SK-MEL-5 (cell line): ENCODE results near the gene PIP4K2A. TPM values are rescaled to one million over a fixed set of nuclear protein-coding genes. Genes with fewer than 3 reads are reported as not detected.
A peak's percentile ranks its signal among the peaks of the same experiment; 100 is the strongest.

Source experiments
- DNase-seq: peaks from one replicate; pipeline ENCODE4 v3.0.0-alpha.2; 2016; ENCODE audit warnings: low read depth, low spot score
- in situ Hi-C: cut with HindIII; loops from 2 replicates; pipeline ENCODE4 v1.10.0; 2016; ENCODE audit warnings: low sequenced_read_pairs, high pct_unique_total_duplicates, low pct_unique_long_range_greater_than_20kb
- total RNA-seq: library from RNA; depleted of rRNA; stranded (reverse); fragments of >200 nt; shearing (Covaris generic); gene quantifications from 2 replicates; pipeline ENCODE4 v1.2.3, GENCODE V29; 2014

Gene PIP4K2A
- total RNA-seq, 1 experiment from 2014 or later: 109 TPM

DNA sequence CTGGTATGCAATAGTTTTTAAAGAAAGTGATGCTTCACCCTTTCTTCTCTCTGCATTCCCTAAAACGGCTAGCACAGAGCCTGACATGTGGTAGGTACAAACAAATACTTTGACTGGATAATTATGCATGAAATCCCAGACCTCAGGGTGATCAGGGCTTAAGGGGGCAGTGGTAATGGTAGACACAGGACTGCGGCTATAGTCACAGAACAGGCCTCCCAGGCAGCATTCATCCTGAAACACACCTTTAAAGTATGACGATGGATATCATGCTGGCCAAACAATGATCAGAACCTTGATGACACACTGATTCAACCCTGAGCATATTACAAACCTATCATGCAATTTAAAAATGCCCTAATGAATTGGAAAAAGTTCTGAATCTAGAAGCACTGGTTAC is 110.8 kb downstream of the PIP4K2A start:
- in situ Hi-C loops: no loop called here
- DNase-seq: no peak

DNA sequence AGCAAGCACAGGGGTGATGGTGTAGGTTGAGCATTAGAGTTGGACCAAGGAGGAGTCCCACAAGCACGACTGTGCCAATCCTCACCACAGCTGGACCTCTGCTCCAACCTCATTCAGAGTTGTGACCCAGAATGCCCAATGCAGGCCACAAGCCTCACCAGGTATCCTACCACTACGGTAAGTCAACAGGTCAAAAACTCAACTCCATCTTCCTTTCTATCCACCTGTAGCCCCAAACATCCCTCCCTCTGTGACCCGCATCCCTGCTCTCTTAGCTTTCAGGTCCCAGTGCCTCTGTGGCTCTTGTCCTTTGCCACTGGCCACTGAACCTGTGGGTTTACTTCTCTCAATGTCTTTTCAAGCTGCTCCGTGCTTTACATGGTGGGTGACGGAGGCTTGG is 112.8 kb downstream of the PIP4K2A start:
- in situ Hi-C loops: no loop called here

GRCh38 chr10:22599636-22600228 is 114.6 kb downstream of the PIP4K2A start:
- in situ Hi-C loops: no loop called here
- no peak for DNase-seq

More for the DNA sequence above, 112.8 kb downstream of the PIP4K2A start:
- DNase-seq: no peak

DNA sequence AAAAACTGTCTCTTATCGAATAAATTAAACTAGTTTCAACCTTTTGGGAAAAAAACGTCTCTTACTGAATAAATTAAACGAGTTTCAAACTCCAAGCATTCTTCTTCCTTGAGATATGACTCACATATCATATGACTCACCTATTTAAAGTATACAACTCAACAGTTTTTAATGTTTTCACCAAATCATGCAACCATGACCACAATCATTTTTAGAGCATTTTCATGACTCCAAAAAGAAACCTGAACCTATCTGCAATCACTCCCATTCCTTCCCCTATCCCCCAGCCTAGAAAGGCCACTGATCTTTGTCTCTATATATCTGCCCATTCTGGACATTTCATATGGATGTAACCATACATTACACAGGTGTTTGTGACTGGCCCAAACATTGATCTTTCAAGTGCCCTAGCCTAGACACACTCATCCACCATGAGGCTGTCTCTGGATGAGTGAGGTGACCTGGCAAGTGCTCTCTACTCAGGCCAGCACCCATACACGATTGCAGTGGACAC is 115.3 kb downstream of the PIP4K2A start:
- no peak for DNase-seq
- in situ Hi-C loops: no loop called here

DNA sequence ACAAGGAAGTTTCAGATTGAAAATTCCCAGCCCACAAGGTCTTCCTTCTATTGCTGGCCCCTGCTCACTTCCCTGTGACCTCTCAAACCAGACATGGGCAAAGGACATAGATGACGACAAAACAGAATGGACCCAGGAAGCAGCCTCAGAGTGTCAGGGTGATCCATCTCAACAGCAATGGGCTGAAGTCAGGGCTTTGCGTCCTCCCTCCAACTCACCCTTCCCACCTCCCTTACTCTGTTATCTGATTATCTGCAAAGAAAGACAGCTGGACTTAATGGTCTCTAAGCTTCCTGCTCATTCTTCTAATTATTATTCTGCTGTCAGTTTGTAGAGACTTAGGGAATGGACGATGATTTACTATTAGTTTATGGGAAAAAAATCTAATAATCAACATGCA is 115.9 kb downstream of the PIP4K2A start:
- in situ Hi-C loops: no loop called here
- DNase-seq: no peak

DNA sequence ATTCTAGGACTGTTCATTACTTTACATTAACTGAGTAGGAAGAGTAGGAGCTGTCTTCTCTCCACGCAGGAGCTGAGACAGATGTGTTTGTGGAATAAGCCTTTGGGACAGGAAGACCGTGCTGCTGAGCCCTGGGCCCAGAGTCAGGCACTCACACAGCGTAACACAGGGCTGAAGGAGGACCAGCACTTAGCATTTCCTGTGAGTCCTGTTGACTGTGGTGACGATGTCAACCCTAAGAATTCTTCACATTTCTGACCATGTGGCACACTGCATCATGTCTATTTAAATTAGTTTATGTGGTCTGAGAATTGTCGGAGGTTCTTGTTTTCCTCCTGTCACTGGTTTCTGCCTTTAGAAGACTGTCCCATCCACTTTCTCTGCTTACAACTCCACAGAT is 117.2 kb downstream of the PIP4K2A start:
- no peak for DNase-seq
- in situ Hi-C loops: no loop called here

- no peak for DNase-seq
- in situ Hi-C loops: no loop called here
Observed at GRCh38 chr10:22593636-22594198, 120.7 kb downstream of the PIP4K2A start.

- DNase-seq: no peak
- in situ Hi-C loops: no loop called here
Observed at GRCh38 chr10:22593026-22593425, 121.4 kb downstream of the PIP4K2A start.

DNA sequence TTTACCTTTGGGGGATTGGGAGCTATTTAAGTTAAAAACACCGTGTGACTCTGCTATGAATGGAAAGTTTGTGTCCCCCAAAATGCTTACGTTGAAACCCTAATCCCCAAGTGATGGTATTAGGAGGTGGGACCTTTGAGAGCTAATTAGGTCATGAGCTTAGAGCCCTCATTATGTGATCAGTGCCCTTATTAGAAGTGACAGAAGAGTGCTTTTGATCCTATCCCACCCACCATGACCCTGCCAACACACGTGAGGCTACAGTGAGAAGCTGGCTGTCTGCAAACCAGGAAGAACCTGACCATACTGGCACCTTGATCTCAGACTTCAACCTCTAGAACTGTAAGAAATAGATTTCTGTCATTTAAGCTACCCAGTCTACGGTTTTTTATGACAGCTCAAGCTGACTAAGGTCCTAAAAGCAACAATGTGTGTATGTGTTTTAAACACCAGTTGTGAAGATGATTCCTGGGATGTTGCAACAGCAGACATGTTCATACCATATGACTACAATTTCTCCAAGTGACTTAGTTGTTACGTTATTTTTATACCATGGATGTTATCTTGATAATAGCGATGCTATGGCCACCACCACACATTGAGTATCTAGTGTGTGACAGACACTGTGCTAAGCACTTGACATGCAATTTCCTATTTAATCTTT is 124.4 kb downstream of the PIP4K2A start:
- in situ Hi-C loops: no loop called here
- no peak for DNase-seq

GRCh38 chr10:22588462-22588861 is 125.9 kb downstream of the PIP4K2A start:
- DNase-seq: no peak
- in situ Hi-C loops: no loop called here

DNA sequence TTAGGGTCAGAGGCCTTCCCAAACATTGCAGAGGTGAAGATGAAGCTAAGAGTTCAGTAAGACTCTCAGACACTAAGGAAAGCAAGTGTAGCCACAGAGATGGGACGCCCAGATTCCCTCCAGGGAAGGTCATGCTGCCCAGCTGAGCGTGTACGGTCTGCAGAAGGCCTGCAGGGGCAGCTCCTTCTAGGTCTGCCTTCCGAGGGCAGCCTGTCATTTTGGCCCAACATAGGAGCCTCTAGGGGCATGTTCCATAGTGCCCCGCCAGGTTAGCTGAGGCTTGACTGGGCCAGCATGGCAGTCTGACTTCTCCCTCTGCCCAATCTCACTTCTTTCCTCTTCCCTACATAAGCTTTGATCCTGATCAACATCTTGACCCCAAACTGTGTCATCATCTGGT is 130.7 kb downstream of the PIP4K2A start:
- in situ Hi-C loops: no loop called here
- DNase-seq: no peak

DNA sequence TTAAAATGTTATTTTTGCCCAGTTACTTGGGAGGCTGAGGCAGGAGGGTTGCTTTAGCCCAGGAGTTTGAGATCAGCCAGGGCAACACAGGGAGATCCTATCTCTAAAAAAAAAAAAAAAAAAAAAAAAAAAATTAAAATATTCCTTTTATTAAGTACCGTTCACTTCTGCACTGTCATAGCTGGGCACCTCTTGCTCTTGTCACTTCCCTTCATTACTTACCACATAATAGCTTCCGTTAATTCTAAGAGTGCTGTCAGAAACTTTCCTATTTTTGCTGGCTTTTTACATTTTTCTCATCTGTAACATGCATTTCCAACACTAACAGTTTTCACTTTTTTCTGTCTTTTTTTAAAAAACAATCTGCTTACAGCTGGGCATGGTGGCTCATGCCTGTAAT is 132.9 kb downstream of the PIP4K2A start:
- in situ Hi-C loops: no loop called here
- DNase-seq: no peak

DNA sequence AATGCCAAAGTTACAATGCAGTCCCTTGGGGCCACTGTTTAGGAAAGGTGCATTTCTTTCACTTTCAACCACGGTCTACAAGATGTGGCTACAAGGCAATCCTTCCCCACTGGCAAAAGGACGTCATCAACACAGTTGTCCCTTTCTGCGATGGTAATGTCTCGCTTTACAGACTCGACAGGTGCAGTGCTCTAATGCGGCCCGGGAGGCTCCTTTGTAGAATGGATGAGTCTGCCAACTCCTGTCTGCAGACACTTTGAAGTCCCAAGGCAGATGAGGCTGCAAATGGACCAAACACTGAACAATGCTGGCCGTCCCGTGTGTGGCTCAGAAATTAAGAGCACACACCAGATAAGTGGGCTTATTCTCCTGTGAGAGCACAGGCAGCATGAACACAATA is 133.7 kb downstream of the PIP4K2A start:
- in situ Hi-C loops: no loop called here

GRCh38 chr10:22579826-22580225 is 134.6 kb downstream of the PIP4K2A start:
- in situ Hi-C loops: no loop called here
- DNase-seq: no peak

More for the DNA sequence above, 133.7 kb downstream of the PIP4K2A start:
- DNase-seq: no peak

DNA sequence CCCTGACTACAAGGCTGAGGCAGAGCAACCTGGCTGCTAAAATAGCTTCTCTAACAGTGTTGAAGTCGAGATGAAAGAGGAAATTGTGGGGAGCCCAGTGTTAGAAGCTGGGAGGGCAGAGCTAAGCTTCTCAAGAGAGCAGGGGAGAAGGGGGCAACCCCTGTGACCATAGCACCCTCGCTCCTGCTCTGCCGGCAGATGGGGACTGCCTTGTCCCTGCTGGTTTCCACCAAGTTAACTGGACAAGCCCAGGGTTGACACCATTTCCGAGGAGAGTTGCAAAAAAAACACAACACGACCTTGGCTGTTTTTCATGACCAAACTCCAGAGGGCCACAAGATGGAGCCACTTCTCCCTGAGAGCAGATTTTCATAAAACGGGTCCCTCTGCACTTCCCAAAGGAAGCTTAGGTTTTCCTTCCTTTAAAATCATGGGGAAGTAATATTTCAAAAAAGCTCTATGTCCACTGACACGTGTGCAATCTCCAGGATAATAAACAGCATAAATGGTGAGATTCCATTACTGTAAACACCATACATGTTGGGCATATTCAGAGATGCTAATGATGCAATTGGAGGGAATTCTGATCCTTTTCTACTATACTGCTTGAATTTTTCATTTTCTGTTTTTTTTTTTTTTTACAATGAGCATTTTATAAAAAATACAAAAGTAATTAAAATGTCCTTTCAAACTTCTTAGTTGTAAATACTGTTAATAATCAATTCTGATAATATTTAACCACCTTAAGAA is 140.4 kb downstream of the PIP4K2A start:
- in situ Hi-C loops: loop anchor here (25.0 kb wide), 1 partner anchor 413 kb away; no protein-coding TSS in a partner anchor
- peak; percentile 41 for DNase-seq

DNA sequence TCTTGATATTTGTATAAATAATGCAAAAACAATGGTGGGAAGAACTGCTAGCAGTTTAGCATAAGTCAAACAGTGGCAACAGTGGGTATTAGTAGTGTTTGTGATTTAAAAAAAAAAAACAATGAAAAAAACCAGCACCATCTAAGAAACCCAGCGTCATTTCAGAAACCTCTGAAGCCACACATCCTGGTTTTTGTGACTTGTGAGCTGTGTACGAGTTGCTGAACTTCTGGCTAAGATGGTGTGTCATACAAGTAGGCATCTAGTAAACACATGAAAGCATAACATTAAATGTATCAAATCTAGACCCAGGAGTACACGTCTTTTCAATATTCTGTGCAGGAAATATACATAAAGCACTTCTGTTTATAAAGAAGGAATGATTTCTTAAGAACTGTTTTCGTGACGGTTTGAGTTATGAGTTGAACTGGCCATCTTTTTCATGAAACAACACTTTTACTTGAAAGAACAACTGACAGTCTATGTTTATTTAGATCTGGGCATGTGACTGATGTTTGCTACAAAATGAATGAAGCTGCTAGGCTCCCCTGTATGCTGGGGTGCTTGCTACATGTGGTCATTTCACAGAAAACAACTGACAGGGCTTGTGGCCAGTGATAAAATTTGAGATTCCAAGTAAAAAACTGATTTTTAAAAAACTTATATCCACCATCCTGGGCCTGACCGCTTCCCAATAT is 143.5 kb downstream of the PIP4K2A start:
- in situ Hi-C loops: loop anchor here (25.0 kb wide), 1 partner anchor 416 kb away; no protein-coding TSS in a partner anchor
- no peak for DNase-seq

DNA sequence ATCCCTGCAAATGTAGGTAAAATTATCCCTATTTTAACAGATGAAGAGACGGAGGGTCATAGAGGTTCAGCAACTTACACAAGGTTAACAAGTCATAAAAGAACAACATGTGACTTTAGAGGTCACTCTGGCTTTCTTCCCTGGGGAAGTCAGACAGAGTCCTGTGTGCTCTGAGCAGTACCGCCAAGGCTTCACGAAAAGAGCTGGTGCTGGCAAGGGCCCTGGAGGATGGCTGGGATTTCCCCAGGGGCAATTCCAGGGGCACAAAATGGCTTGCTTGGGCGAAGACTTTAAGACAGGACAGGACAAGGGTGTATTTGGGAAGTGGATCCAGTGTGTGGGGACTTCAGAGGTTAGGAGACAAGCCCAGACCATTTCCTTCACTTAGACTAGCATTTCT is 144.1 kb downstream of the PIP4K2A start:
- in situ Hi-C loops: loop anchor here (25.0 kb wide), 1 partner anchor 417 kb away; no protein-coding TSS in a partner anchor
- DNase-seq: no peak

DNA sequence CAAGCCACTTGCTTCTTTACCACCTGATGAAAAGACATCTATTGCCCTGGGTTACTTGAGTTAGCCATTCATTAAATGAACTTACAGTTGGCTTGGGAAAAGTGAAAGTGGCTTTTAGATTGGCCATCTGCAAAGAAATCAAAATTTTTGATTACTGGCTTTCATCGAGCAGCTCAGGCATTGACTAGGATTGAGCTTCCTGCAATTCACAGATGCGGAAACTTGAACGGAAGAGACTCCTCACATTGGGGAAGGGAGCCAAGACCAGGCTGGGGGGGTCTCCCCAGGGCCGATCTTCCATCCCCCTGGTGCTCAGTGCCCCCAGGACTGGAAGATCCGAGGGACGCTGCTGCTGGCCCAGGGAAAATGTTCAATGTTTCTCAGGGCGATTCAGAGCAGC is 145.4 kb downstream of the PIP4K2A start:
- in situ Hi-C loops: loop anchor here (25.0 kb wide), 1 partner anchor 418 kb away; no protein-coding TSS in a partner anchor

More for the DNA sequence above, 145.4 kb downstream of the PIP4K2A start:
- no peak for DNase-seq
